COLO829 (cell line): Measurements from ENCODE around the gene ATP6AP1.
A peak's percentile ranks its signal among the peaks of the same experiment; 100 is the strongest.
"Not testable (repeated sequence)": the region's sequence is repeated elsewhere in the genome, so short reads cannot be mapped to it uniquely, and the experiment has no call there.

Source experiments
- DNase-seq: peaks from one replicate; pipeline ENCODE4 v3.0.0; 2012; ENCODE audit warnings: low spot score

ATP6AP1 gene, protein sequence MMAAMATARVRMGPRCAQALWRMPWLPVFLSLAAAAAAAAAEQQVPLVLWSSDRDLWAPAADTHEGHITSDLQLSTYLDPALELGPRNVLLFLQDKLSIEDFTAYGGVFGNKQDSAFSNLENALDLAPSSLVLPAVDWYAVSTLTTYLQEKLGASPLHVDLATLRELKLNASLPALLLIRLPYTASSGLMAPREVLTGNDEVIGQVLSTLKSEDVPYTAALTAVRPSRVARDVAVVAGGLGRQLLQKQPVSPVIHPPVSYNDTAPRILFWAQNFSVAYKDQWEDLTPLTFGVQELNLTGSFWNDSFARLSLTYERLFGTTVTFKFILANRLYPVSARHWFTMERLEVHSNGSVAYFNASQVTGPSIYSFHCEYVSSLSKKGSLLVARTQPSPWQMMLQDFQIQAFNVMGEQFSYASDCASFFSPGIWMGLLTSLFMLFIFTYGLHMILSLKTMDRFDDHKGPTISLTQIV

DNA sequence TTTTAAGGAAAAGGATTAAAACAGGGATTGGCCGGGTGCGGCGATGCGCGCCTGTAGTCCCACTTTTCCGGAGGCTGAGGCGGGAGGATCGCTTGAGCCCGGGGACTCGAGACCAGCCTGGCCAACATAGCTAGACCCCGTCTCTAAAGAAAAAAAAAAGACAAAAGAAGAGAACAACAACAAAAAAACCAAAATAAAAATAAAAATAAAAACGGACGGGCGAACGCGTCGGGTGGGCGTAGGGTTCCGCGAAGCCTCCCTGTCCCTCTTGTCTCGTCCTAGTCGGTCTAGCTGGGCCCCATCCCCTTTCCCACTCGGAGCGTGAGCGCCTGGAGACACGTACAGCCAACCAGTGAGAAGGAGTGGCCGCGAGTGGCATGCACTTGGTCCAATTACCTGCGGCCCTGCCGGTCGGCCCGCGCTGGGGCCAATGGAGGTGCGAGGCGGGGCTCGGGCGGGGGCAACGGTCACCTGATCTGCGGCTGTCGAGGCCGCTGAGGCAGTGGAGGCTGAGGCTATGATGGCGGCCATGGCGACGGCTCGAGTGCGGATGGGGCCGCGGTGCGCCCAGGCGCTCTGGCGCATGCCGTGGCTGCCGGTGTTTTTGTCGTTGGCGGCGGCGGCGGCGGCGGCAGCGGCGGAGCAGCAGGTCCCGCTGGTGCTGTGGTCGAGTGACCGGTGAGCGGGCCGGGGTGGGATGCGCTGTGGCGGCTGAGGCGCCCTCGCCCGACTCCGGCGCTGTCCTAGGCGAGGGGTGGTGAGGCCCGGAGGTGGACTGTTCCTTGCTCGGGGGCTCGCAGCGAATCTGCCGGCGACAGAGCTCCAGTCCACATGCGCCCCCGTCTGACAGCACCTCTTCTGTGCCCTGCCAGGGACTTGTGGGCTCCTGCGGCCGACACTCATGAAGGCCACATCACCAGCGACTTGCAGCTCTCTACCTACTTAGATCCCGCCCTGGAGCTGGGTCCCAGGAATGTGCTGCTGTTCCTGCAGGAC lies at the start of gene ATP6AP1:
Gene ATP6AP1 (plus strand): TSS at position 502 of the 996 bp plus-strand sequence. CDS start 16 bp downstream, at position 518.
- peak; percentile 66 for DNase-seq

DNA sequence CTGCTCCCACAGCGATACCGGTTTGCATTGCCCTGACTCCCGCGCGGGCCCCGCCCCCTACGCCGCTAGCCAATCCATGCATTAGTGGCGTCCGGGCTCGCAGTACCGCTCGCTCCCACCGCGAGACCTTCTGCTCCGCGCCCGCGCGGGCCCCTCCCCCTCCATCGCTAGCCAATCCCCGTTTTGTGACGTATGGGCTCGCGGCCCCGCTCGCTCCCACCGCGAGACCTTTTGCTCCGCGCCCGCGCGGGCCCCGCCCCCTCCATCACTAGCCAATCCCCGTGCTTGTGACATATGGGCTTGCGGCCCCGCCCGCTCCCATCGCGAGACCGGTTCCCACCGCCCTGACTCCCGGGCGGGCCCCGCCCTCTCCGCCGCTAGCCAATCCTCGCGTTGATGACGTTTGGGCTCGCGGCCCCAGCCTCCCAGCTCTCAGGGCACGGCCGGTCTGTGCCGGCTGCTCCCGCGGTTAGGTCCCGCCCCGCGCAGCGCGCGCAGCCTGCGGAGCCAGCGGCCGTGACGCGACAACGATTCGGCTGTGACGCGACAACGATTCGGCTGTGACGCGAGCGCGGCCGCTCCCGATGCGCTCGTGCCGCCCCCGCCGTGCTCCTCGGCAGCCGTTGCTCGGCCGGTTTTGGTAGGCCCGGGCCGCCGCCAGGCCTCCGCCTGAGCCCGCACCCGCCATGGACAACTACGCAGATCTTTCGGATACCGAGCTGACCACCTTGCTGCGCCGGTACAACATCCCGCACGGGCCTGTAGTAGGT lies 49.5 kb upstream of the ATP6AP1 start, which contains the start of gene EMD:
Gene EMD (plus strand): TSS at position 497 of the 770 bp plus-strand sequence. CDS start 190 bp downstream, at position 687.
- DNase-seq: peak; percentile 87

DNA sequence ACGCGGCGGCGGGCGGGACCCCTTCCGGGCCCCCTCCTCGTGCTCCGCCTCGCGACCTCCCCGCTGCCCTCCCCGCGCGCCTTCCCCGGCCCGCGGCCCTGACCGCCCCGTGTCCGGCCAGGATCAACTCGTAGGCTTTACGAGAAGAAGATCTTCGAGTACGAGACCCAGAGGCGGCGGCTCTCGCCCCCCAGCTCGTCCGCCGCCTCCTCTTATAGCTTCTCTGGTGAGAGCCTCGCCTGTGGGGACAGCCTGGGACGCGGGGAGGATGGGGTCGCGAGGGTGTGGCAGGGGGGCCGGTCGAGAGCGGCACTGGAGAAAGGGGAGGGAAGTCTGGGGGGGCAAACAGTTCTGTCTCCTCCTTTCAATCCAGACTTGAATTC lies 48.9 kb upstream of the ATP6AP1 start:
- DNase-seq: no peak

DNA sequence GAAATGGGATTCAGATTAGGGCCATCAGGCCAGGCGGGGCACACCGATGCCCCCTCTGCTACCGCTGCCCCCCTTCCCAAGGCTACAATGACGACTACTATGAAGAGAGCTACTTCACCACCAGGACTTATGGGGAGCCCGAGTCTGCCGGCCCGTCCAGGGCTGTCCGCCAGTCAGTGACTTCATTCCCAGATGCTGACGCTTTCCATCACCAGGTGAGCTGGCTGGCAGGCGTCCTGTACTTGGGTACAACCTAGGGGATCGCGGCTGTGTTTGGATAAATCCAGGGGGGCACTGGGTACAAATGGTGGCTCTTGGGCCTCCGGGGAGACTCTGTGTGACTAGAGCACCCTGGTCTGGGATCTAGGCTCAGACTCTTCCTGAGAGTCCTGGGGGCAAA lies 48.3 kb upstream of the ATP6AP1 start:
- no peak for DNase-seq

DNA sequence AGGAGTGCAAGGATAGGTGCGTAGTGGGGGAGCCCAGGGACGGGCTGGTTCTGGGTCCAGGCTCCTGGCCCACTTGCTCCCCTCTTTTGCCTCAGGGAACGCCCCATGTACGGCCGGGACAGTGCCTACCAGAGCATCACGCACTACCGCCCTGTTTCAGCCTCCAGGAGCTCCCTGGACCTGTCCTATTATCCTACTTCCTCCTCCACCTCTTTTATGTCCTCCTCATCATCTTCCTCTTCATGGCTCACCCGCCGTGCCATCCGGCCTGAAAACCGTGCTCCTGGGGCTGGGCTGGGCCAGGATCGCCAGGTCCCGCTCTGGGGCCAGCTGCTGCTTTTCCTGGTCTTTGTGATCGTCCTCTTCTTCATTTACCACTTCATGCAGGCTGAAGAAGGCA lies 47.7 kb upstream of the ATP6AP1 start:
- no peak for DNase-seq

DNA sequence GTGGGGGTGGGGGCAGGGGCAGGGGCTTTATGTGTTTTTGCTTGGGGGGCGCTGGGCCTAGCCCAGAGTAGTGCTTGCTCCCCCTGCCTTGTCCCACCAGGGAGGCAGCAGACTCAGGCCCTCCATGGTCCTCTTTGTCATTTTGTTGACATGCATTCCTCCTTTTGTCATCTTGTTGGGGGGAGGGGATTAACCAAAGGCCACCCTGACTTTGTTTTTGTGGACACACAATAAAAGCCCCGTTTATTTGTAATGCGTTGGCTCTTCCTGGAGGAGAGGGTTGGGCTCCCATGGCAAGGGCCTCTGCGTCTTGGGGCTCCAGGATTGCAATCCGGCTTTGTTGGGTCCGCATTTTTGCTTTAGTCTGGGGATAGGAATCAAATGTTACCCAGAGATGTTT lies 47.2 kb upstream of the ATP6AP1 start:
- no peak for DNase-seq

DNA sequence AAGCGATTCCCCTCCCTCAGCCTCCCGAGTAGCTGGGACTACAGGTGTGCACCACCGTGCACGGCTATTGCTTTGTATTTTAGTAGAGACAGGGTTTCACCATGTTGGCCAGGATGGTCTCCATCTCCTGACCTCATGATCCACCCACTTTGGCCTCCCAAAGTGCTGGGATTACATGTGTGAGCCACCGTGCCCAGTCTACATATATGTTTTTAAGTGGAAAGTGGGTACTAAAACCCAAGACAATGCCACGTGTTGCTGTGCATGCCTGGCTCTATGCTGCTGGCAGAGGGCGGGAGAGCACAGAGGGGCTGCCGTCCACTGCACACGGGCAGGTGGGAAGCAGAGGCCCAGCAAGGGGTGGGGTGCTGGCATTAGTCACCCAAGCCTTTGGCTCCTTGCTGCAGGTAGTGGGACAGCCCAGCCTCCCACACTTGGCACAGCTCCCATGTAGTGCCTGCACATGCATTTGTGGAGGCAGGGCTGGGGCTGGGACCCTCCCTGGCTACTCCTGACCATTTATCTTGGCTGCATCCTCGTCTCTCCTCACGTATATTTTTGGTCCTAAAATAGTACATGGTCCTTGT lies 45.9 kb upstream of the ATP6AP1 start:
- no peak for DNase-seq

DNA sequence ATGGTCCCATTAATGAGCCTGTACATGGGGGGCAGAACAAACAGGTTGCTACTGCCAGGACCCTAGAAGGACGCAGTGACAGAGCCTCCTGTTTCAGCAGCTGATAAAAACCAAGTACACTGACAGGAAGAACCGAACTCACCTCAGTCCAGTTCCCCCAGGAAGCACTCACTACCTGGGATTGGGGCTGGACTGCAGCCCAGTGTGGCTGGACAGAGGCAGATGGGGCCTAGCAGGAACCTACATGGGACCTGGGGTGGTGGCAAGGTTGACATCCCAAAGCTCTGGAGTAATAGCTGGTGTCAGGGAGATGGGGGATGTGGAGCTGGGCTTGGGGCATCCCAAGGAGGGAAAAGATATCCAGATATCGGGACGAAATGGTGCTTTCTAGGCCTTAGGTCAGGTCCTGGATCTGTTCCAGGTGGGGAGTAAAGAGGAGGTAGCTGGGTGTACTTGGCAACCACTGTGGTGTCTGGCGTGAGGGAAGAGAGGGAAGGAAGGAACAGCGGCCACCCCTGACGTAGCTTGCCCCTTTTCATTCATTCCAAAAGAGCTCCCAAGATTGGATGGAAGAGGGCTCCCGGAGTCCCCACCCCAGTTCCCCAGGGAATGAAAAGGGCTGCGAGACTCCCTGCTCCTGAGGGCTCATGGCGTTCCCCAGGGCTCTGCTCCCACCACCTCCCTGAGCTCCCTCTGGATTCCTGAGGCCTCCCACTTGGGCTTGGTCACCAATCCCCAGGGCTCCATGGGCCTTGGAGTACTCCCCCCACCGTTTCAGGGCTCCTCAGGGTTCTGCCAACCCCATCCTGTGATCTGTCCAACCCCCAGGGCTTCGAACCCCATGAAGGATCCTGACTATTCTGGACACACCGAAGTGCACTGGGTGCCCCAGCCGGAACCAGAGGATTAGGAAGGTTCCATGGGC lies 44.9 kb upstream of the ATP6AP1 start:
- no peak for DNase-seq

DNA sequence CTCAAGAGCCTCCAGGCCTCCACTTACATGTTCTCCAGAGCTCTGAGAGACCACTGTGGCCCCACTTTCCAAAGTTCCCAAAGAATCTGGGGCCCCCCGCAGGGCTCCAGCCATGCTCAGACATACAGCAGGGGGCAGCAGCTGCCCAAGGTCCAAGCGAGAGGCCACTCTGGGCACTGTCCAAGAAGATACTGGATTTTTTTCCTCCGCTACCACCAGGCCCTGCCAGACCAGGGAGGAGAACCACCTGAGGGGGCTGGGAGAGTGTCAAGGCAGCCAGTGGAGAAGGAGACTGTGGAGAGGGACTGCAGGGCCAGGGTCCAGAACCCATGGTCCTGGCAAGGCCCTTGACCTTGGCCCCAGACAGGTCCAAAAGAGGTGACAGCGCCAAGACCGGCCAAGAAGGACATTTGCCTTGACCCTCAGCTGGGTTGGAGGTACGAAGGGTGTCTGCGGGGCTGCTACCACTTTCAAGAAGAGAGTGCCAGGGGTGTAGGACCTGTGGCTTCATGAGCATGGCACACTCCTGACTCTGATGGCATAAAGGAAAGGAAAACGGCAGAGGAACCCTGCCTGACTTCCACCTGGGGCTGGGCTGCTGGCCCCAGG lies 44.1 kb upstream of the ATP6AP1 start:
- no peak for DNase-seq

DNA sequence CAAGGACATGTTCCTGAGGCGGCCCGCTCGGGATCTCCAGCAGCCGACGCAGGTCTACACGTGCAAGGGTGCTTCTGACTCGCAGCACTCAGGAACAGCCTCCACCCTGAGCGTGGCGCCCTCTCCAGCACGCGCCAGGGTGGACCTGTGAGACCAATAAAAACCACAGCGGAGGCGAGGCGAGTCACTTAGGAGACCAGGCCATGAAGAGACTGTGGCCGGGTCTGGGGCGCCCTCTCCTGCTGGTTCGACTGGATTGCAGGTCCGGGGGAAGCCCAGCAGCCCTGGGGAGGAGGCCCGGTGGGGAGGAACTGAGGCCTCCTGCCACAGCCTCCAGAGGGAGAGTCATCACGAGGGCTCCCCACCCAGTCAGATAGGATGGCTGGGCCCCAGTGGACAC lies 40.4 kb upstream of the ATP6AP1 start:
- not testable (repeated sequence) for DNase-seq

DNA sequence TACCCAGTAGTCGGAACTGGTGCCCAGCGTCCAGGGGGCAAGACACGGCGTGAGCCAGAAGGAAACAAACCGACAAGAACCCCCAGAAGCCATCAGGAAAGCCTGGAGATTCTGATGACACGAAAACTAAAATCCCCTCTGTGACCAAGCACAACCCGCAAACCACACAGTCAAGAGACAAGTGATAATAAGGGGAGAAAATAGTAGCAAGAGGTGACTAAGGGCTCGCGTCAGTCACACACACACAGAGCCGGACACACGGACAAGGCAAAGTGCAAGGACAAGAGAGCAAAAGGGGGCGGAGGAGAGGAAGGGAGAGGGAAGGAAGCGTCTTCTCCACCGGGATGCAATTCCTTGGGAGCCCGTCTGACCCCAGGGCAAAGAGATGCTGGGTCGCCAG lies 39.8 kb upstream of the ATP6AP1 start:
- DNase-seq: not testable (repeated sequence)

DNA sequence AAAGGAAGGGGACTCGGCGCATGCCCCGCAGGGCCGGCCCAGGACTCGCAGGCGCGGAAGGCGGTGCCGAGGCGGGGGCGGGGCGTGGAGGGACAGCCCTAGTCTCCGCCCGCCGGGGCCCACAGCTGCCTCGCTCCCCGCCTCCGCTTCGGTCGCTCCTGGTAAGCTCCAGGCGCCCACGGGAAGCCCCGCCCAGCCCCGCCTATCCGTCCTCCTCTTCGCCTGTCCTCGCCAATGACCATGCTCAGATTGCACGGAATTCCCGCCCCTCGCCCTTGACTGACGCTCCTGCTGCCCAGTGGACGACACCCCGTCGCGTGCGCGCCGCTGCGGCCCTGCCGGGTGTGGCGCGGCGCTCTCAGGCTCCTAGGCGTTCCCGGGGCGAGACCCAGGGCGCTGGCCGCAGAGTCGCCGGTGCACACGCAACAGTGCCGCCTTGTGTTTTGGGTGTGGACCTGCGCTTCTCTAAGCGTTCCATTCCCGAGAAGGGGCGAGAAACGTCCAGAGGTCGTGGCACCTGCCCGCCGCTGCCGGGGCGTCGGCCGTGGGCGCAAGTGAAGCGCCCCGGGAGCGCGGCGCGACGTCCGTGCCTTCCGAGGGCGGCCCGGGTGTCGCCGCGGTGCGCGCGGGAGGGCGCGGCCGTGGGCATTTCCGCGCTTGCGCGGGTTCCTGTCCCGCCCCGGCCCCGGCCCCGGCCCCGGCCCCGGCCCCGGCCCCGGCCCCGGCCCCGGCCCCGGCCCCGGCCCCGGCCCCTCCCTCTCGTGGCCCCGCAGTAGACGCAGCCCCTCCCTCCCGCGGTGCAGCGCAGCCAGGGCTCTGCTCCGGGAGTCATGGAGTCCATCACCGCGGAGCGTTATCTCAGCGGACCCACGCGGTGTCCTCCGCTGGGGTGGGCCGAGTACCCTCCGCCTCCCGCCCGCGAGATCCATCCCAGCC lies 38.4 kb upstream of the ATP6AP1 start:
- not testable (repeated sequence) for DNase-seq

DNA sequence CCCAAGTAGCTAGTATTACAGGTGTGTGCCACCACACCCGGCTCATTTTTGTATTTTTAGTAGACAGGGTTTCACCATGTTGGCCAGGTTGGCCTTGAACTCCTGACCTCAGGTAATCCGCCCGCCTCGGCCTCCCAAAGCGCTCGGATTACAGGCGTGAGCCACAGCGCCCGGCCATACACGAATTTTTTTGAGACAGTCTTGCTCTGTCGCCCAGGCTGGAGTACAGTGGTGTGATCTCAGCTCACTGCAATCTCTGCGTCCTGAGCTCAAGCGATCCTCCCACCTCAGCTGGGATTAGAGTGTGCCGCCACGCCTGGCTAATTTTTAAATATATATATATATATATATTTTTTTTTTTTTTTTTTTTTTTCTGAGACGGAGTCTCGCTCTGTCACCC lies 32.1 kb upstream of the ATP6AP1 start:
- DNase-seq: not testable (repeated sequence)

DNA sequence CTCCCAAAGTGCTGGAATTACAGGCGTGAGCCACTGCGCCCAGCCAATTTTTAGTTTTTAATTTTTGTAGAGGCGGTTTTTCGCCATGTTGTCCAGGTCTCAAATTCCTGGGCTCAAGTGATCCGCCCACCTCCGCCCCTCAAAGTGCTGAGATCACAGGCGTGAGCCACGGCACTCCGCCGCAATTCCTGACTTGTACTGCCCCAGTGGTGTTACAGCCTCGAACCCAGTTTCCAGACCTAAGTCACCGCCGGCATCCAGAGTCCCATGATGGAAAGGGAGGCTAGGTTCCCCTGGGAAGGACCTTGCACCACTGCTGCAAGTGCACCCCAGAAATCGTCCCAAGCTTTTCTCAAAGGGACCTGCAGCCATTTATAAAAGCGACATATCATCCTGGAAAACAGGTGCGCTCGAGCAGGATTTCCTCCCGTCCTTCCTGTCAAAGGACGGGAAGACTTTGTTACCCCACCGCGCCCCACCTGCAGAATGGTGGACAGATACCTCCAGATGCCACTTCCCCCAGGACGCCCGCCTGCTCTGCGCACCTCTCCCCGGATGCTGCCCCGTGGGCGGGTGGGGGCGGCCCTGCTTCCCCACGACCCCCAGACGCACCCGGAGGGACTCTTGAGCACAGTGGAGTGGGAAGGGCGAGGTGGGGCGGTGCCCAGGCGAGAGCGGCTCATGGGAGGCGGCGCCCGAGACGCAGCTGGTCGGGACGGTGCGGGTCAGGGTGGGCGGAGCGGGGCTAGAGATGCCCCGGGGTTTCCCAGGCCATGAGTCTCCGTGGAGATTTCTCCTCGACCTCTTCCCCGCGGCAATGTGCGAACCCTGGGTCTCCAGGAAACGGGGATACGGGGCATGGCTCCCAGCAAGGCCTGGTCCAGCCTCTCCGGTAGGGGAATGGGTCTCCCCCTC lies 31.2 kb upstream of the ATP6AP1 start:
- peak; percentile 41 for DNase-seq

DNA sequence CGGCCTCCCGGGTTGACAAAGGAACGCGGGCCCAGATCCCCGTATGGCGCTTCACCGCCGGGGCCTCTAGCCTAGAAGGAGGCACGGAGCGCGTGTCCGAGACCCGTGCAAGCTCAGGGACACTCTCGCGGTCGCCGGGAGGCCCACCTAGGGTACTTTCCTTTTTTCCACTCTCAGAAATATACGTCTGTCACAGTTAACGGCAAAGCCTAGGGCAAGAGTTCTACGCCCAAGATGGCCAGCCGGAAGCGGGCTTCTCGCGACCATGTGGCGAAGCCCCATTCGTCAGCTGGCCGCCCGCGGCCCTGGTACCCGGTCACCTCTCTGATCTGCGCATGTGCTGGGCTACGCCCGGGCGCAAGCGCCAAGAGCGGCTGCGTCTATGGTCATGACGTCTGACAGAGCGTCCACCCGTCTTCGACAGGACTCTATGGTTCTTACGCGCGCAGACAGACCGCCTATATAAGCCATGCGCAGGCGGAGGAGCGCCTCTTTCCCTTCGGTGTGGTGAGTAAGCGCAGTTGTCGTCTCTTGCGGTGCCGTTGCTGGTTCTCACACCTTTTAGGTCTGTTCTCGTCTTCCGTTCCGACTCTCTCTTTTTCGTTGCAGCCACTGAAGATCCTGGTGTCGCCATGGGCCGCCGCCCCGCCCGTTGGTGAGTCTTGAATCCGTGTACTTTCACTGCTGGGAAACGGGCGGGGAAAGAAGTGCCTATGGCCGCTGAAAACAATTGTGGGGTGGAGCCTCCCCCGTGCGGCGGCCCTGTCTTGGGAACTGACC lies 30.4 kb upstream of the ATP6AP1 start, which contains the start of gene RPL10:
Gene RPL10 (plus strand): TSS at position 490 of the 780 bp plus-strand sequence. CDS start 143 bp downstream, at position 633.
- peak; percentile 98 for DNase-seq

DNA sequence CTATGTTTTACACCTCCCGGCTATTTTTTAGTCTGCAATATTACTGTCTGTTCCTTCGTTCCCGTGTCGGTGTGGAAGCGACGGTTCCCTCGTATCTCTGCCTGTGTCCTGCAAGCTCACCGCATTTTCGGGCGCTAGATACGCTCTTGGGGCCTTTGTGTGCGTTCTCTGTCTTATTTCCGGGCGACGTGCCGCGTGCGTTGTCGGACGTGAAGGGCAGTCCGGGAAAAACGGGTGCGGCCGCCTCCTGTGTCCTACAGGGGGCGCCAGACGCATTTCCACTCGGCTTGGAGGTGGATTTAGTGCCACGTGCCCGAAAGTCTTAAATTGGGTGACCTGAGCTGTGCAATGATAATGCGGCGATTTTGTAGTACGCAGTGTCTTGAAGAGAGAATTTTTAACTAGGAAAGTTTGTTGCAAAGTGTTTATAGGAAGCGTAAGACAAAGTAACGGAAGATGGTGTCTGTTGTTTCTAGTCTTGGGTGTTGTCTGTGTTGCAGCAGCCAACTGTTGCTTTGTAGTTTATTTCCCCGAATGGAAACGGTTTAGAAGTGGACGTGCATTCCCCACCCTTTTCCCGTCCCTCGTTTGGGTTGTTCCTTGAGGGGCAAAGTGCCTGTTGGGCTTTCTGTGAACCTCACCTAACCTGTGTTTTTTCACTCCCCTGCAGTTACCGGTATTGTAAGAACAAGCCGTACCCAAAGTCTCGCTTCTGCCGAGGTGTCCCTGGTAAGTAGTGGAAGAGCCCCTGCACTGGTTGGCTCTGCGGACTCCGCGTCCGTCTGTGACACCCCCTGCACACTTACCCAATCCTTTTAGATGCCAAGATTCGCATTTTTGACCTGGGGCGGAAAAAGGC lies 29.6 kb upstream of the ATP6AP1 start:
- peak; percentile 48 for DNase-seq
